ENCODE measurements around the gene MRPL11. TPM values are rescaled to one million over a fixed set of nuclear protein-coding genes. Genes with fewer than 3 reads are reported as not detected.

MRPL11 gene
- total and polyA plus RNA-seq, 2 of the 13 experiments (the other 11 are each of a cell fraction or from before 2014, with no cell fraction given) = 72.9 to 176 TPM

GRCh38 chr11:66480117-66480938 is 41.7 kb upstream of the MRPL11 start, which contains the start of gene DPP3 (continued):
- peak; percentile 58; the same call in 1 of the 2 replicates for TF ChIP-seq ZNF230 (CRISPR knock-in tag; IDR thresholded peaks at IDR 0.05)
- no peak for TF ChIP-seq ZBTB34 (CRISPR knock-in tag; IDR thresholded peaks at IDR 0.05)
- TF ChIP-seq TEAD3 (CRISPR knock-in tag; optimal IDR thresholded peaks at IDR 0.05; ENCODE audit: borderline replicate concordance) = no peak
- no peak for TF ChIP-seq FOXP1 (IDR thresholded peaks at IDR 0.05)
- TF ChIP-seq FOXP1 (CRISPR knock-in tag; IDR thresholded peaks at IDR 0.05) = no peak
- TF ChIP-seq ARID2 (CRISPR knock-in tag; IDR thresholded peaks at IDR 0.05; ENCODE audit: borderline replicate concordance) = peak; percentile 84; the same call in 1 of the 2 replicates
- TF ChIP-seq ZFP91 (CRISPR knock-in tag; IDR thresholded peaks at IDR 0.05; ENCODE audit: borderline replicate concordance) = peak; percentile 90
- TF ChIP-seq GATAD1 (CRISPR knock-in tag; IDR thresholded peaks at IDR 0.05) = peak; percentile 84
- TF ChIP-seq MTERF4 (CRISPR knock-in tag; IDR thresholded peaks at IDR 0.05) = no peak
- no peak for TF ChIP-seq CREBL2 (CRISPR knock-in tag; IDR thresholded peaks at IDR 0.05; ENCODE audit: borderline replicate concordance)
- no peak for TF ChIP-seq ZNF468 (CRISPR knock-in tag; IDR thresholded peaks at IDR 0.05)
- TF ChIP-seq ONECUT2 (CRISPR knock-in tag; IDR thresholded peaks at IDR 0.05) = no peak
- TF ChIP-seq ZNF275 (CRISPR knock-in tag; IDR thresholded peaks at IDR 0.05; ENCODE audit: borderline replicate concordance) = peak; percentile 48; the same call in 1 of the 2 replicates
- TF ChIP-seq ATF7-NPFF (CRISPR knock-in tag; IDR thresholded peaks at IDR 0.05; ENCODE audit: low read depth) = peak; percentile 65; the same call in 1 of the 2 replicates
- no peak; the same call in 1 of the 2 replicates for TF ChIP-seq SAFB2 (CRISPR knock-in tag; IDR thresholded peaks at IDR 0.05; ENCODE audit: borderline replicate concordance, low read depth)
- 0 out of 2 replicates have a peak, but pooled peaks have one; percentile 28 for TF ChIP-seq SIN3B (IDR thresholded peaks at IDR 0.05; ENCODE audit: low read length)
- peak; percentile 93; the same call in 1 of the 2 replicates for TF ChIP-seq ELF4 (CRISPR knock-in tag; IDR thresholded peaks at IDR 0.05; ENCODE audit: borderline replicate concordance)
- TF ChIP-seq SETDB1 (CRISPR knock-in tag; IDR thresholded peaks at IDR 0.05; ENCODE audit: borderline replicate concordance) = no peak
- no peak for TF ChIP-seq ZNF317 (CRISPR knock-in tag; IDR thresholded peaks at IDR 0.05)
- TF ChIP-seq REPIN1 (CRISPR knock-in tag; IDR thresholded peaks at IDR 0.05; ENCODE audit: borderline replicate concordance, low read depth) = peak; percentile 92
- peak; percentile 33; the same call in 1 of the 2 replicates for TF ChIP-seq ZBTB38 (CRISPR knock-in tag; IDR thresholded peaks at IDR 0.05)
- peak; percentile 76; the same call in 1 of the 2 replicates for TF ChIP-seq ZNF138 (CRISPR knock-in tag; IDR thresholded peaks at IDR 0.05; ENCODE audit: low read depth)

Data from HepG2 (cell line).